ENCODE measurements around the gene TMTC2. TPM values are rescaled to one million over a fixed set of nuclear protein-coding genes. Genes with fewer than 3 reads are reported as not detected.
"Not testable (repeated sequence)": the region's sequence is repeated elsewhere in the genome, so short reads cannot be mapped to it uniquely, and the experiment has no call there.

TMTC2 gene
- polyA plus RNA-seq, 10 donors: 12.2 to 26.3 (median 16.2) TPM

DNA sequence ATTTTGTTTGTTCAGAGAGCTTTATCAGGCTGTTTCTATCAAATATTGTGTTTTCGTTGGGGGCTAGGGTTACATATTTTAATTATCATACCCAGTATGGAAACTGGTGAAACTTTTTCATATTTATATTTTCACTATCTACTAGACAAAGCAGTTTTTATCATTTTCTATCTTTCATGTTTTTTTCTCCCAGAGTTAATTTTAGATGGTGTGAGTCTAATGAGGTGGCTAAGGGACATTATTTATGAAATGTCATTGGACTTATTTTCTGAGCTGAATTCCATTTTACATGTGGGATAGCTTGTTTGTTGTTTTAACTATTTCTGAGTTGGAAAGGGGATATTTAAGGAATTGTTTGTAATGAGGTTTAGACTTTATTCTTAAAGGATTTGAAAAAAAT lies 100.3 kb downstream of the TMTC2 start:
- DNase-seq: no peak

DNA sequence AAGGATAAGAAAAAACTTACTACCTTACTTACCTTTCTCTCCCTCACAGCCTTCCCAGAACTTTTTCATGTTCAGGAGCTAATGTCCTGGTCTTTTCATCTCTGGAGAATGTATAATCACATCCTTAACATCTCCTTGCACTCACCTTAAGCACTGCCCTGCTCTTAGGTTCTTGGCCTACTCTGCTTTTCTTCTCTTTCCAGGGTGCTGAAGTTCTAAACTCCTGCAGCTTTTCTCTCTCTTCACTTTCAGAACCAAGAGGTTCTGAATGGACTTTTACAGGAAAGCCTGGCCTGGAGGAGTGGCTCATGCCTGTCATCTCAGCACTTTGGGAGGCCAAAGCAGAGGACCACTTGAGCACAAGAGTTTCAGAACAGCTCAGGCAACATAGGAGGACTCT lies 101.9 kb downstream of the TMTC2 start:
- DNase-seq: no peak

DNA sequence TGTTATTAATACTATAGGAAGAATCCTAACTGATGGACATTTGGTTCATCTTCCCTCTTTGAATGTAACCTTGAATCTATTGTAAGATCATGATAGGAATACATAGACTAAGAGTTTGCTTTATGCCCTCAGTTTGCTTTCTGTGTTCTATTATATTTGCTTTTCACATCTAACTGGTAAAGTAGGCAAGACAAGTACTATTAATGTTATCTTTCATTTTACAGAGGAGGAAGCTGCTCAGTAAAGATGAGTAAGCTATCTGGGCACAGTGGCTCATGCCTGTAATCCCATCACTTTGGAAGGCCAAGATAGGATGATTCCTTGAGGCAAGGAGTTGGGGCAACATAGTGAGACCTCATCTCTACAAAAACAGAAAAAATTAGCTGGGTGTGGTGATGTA lies 103.0 kb downstream of the TMTC2 start:
- no peak for DNase-seq

DNA sequence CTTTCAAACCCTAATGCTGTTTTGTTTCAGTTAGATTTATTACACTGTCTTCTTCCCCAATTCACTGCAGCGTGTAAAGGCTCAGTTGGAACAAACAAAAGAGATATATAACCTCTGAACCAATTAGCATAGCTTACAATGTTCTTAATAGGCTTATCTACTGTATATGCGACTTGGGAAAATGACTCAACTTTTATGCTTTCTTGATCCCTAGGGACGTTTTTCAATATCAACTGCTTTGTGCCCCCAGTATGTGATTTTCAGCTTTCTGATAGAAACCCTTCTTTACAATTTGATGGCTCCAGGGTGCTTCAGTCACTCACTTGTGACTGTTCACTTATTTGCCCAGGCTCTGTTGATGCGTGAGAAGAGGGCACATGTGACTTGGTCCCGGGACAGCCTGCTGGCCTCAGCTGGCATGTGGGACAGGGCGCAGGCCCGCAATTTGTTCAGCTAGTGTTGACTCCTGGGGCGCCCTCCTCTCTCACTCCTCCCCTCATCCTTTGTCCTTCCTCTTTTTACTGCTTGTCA lies 107.1 kb downstream of the TMTC2 start:
- DNase-seq: no peak

DNA sequence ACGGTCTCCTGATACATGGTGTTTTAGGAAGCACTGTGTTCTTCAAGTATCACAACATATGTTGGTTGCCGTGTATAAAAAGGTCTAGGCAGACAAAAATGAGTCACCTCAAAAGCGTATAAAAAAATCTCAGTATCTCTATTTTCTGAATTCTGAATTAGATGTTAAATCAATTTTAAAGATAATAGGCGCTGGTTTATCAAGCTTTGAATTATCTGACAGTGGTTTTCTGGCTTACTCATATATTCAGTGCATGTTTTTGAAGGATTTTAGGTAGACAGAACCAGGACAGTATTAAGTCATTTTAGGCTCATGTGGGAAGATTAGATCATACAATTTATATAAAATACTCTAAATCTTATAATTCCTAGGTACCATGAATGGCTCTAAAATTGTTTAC lies 110.8 kb downstream of the TMTC2 start:
- DNase-seq: no peak

DNA sequence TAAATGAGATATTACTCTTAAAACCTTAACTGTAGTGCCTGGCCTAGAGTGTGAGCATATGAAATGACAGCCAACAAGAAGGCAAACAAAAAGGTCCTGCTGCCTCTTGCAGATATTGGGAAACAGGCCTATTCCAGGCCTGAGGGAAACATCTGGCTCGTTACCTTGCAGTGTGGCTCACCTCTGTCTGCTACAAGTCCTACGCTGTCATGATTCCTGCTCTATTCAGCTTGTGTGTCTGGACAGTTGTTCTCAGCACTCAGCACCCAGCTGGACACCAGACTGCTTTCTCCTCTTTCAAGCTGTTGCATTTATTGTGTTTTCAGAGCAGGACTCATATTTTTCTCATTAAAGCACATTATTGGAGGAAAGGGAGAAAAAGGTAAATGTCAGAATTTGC lies 113.5 kb downstream of the TMTC2 start:
- DNase-seq: no peak

DNA sequence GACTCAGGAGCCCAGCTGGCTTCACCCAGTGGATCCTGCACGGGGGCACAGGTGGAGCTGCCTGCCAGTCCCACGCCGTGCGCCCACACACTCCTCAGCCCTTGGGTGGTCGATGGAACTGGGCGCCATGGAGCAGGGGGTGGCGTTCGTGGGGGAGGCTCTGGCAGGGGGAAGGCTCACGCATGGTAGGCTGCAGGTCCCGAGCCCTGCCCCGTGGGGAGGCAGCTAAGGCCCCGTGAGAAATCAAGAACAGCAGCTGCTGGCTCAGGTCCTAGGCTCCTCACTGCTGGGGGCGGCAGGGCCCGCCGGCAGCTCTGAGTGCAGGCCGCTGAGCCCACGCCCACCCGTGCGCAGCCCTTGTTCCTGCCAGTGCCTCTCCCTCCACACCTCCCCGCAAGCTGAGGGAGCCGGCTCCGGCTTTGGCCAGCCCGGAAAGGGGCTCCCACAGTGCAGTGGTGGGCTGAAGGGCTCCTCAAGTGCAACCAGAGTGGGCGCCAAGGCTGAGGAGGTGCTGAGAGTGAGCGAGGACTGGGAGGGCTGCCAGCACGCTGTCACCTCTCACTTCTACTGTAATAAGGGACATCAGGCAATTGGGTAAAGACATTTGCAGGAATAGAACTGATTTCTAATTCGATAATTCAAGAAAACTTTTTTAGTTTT lies 115.4 kb downstream of the TMTC2 start:
- DNase-seq: no peak

DNA sequence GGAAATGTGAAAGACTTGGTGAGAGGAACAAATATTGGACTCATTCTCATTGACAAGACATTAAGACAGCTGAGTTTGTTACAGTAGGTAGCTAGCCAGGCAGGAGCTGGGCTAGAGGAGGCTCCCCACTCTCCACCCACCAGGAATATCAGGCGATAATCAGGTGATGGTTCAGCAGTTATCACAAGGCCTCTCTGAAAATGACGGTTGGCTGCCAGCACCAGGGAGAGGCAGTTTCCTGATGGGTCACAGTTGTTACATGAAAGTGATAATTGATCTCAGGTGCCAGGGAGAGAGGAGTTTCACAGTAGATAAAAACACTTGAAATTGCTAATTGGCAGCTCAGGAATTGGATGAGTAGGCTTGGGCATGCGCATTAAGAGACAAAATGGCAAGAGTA lies 116.5 kb downstream of the TMTC2 start:
- no peak for DNase-seq

DNA sequence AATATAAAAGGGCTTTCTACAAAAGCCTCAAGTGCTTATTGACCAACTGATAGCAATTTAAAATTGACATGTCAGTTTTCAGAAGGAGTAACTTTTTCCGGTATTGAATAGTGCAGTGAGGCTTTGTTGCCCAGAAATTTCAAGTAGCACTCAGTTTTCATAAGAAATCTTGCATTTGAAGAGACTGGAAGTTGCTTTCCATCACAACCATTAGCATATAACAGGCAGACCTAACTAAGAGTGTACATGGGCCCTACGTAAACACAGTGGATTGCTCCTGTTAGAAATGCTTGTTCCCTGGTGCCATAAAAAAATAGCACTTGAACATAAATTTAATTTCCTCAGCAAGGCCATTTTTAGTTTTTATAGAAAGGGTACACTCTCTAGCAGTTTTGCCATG lies 117.9 kb downstream of the TMTC2 start:
- no peak for DNase-seq

DNA sequence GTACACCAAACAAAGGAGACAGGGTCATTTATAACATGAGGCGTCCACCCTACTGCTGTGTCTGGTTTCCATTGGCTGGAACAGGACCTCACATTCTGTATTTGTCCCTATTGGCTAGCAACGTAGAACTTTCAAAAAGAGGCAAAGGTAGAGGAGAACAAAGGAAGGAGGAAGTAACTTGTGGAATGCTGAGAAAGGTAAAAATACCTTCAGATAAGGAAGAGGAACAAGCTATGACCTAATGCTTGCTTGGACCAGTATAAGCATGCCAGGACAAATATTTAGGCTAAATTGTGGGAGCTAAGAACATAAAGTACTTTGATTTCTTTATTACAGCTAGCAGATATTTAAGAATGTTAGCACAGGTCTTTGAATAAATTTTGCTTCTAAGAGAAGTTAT lies 118.3 kb downstream of the TMTC2 start:
- not testable (repeated sequence) for DNase-seq

DNA sequence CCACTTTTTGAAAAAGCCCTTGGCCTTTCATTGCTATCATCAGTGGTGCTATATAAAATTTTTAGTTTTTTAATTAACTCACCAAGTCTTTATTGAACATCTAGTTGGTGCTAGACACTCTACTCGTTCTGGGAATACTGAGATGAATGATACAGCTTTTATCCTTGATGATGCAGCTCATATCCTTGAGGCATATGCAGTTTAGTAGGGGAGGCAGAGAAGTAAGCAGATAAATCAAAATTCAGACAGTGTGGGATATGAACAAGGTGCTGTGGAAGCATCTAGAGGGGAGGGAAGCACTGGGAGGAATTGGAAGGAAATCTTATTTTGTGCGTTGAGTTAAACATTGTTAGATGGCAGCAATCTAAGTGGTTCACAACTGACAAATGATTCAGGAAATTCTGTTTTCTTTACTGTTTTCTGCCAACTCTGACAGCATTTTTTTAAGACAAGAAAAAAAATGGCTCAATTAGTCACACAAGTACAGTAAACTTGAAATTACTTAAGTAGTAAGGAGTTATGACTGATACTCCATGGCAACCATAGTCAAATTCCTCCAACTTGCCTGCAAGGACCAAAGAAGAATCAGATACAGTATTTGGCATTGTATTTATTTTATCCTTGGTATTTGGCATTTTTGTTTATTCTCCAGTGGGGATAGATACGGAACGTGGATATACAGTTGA lies 119.2 kb downstream of the TMTC2 start:
- peak in 1 of 3 donors; percentile 4 for DNase-seq

DNA sequence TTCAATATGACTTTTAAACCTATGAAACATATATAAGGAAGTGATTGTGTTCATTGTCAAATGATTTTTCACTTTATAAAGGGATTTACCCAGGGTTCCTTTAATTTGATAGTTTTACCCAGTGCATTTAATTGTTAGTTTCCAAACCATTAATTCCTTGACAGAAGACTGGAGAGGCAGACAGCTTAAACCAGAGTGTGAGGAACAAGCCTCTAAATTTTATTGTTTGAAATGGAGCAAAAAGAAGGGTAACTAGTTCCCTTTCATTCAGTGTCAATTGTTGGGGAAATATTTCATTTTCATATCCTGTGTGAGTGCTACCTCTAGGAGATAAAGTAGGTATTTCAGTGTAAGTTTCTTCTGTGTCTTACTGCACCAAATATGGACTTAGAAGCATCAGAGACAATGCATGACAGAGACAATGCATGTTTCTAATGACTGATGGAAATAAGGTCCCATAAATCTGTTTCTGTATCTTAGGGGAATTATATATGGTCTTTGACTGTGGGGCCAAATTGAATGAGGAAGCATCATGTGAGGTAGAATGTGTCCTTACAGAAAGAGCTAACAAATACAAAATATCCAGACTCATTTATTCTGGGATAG lies 120.5 kb downstream of the TMTC2 start:
- no peak for DNase-seq

DNA sequence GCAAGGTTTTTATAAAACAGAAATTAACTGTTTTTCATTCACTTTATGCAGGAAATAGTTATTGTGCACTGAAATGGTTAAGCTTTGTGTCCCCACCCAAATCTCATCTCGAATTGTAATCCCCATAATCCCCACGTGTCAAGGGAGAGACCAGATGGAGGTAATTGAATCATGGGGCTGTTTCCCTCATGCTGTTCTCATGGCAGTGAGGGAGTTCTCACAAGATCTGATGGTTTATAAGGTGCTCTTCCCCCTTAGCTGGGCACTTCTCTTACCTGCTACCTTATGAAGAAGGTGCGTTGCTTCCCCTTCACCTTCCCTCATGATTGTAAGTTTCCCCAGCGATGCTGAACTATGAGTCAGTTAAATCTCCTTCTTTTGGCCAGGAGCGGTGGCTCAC lies 123.9 kb downstream of the TMTC2 start:
- no peak for DNase-seq

DNA sequence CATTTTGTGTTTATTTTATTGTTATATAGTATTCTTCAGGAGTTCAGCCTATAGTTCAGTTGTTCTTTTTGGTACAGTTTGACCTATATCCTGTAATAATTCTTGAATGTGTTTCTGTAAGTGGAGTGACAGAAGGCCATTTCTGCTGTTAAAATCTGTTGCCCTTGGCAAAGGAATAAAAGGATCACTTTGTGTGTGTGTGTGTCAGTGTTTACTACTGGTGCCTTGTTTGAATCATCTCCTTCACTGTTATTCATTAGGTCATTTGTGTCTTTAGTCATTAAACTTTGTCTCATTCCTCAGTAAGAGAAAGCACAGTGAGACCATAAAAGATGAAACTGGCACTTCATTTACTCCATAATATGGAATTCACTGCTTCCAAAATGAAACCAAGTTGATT lies 130.7 kb downstream of the TMTC2 start:
- DNase-seq: no peak

DNA sequence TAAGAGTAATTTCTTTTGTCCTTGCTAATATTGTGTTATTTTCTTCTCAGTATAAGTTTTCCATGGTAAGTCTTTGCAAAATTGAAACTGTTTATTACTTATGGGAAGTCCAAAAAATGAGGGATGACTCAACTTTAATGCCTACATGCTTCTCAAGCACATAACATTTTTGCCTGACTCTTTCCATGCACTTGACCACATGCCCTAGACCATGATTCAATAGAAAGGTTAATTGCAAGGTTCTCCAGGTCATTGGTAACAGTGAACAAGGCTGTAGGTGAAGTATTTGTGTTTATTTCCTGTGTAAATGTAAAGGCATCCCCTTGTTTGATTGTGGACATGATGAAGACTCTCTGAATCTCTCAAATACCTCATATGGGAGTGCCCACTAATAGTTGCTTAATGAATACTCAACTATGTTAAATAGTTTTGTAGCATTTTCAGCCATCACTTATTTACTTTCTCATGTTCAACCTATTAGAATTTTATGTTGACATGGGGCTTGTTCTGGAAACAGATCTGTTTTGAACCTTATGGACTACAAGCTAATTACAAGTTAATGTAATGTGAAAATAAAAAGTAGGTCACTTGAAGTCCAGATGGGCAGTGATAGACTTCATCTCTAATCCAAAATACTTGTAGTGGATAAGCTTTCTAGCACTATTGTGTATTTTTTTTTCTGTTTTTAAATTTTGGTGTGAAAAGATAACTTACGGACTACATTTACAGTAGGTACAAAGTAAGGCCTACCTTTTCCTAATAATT lies 131.7 kb downstream of the TMTC2 start:
- DNase-seq: no peak

DNA sequence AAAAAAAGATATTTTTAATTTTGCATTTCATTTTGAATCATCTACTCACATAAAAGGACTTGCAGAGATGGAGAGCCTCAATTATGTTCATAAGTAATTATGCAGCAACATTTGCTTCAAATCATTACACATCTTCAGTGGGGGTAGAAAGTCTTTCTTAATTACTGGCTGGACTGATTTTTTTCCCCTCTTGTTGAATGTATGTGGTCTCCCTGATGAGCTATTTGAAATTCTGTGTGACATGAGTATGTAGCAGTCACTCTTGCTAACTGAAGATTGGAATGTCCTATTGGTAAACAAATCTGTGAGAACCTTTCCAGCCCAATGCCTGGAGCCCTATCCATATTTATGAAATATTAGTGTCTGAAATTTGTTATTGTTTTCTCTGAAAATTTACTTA lies 139.8 kb downstream of the TMTC2 start:
- no peak for DNase-seq

DNA sequence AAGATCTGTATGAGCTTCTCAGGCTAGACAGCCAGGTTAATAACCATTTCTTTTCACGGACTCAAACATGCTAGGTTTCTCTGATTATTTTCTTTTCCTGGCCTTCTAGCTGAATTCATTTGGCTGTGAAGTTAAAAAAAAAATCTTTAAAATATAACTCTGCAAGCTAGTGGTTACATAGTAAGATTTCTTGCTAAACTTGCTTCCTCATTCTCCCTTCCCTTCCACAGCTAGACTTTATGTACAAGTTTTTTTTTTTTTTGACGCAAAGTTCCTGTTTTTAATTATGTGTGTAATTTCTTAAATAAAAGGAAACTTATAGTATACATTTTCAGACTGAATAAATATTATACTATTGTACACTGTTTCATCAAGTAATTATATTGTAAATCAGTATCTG lies 145.4 kb downstream of the TMTC2 start:
- DNase-seq: no peak

DNA sequence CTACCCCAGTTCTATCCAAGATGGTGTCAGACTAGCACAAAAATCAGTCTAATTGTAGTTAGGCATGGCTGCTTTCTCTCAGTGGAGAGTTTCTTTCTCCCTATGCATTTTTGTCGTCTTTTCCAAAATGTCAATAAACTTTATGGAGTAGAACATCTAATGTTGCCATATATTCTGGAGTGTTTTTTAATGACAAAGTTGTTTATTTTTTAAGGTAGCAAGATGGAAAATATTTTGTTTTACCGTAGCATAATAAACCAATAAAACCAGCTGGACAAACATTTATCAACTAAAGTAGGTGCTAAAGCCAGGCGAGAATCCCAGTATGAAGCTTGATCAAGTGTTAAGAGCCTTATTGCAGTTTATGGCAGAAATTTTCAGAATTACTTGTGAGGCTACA lies 146.3 kb downstream of the TMTC2 start:
- peak in 1 of 3 donors; percentile 40 for DNase-seq

DNA sequence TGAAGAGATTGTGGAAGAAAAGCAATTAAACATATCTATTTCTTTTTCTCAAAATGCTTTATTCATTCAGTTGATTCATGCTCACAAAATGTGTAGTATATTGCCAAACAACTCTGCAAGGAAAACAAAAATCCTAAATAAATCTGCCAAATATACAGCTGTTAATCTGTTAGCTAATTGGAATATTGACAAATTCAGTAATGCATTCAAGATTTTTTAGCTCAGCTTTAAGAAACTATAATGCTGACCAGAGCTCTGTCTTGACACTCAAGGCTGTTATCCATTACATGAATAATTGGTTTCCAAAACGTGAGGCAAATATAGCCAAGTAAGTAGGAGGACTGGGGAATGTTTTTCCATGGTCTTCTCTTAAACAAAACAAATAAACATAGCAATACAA lies 146.8 kb downstream of the TMTC2 start:
- DNase-seq: peak; percentile 69 to 85 (median 76)

DNA sequence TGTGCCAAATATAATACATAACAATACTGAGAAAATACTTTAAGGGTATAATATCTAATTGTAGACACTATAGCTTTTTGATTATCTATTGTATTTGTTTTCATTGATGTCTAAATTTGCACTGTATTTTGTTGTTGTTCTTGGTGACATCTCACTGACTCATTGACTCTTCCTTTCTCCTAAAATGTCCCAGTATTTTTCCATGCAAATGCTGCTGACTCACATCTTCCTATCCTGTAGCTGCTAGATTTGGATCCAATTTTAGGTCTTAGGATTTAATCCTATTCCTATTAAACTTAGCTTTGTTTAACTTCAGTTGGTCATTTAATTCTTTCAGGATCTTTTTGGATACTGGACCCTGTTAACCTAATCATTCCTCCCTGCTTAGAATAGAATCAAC lies 148.5 kb downstream of the TMTC2 start:
- peak; percentile 21 to 55 (median 36) for DNase-seq

DNA sequence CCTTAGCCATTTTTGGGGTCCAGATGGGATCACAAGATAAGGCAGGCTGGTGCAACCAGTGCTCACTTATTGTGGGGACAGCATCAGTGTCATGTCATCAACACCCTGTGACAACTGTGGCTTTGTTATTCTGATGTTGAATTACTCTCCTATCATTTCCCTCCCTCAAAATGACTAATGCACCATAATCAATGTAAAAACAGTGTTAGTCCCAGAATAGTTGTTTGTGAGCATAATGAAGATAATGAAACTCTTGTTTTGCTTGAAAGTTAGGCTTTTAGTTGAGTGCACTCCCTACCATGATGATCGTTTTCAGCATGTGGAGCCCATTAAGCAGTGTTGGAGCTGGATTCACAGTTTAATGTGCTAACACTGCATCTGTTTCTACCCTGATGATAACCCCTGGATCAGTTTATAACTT lies 151.4 kb downstream of the TMTC2 start:
- peak; percentile 19 to 59 (median 36) for DNase-seq

DNA sequence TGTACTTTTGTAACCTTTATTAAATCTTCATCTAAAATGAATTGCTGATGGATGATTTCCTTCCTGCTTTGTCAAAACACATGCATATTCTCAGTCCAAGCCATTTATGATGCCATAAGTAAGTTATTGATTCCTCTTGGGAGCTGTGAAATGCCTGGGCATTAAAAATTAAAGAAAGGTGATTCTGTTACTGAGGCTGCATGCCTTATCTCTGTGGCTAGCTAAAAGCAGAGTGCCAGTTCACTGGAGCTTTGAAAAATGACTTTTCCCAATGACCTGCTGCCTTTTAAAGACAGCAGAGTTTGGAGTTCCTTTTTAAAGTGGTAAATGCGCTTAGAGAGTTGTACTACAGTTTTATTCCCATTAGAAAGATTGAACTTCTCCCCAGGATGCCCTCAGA lies 152.1 kb downstream of the TMTC2 start:
- no peak for DNase-seq
